GM19328 (cell line): ENCODE measurements around the gene ZFP92.

Experiments
- ATAC-seq: cut with Tn5 transposase; IDR thresholded peaks from one replicate; pipeline ENCODE4 v1.9.1; 2021; ENCODE audit warnings: mild to moderate bottlenecking, moderate library complexity; ENCODE audit not compliant: unreplicated experiment

ZFP92 gene

DNA sequence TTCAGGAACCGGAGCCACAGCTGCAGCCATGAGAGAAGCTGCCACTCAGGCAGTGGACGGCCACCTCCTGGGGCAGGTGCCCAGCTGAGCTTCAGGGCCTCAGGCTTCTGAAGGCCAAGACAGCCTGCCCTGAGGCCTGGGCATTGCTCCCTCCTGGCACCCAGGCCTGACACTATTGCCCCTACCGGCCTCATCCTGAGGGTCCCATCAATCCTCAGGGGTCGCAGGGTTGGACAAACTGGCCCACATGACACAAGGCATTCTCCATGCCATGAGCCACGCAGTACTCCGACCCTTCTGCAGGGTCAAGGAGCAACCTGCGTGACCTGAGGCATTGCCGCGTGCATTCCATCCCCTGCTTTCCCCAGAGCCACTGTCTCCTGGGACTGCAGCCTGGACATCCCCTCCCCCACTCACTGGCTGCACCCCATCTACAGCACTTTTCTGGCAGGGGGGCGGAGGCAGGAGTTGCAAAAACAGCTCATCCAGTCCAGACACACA lies 3.0 kb upstream of the ZFP92 start:
- no peak for ATAC-seq

DNA sequence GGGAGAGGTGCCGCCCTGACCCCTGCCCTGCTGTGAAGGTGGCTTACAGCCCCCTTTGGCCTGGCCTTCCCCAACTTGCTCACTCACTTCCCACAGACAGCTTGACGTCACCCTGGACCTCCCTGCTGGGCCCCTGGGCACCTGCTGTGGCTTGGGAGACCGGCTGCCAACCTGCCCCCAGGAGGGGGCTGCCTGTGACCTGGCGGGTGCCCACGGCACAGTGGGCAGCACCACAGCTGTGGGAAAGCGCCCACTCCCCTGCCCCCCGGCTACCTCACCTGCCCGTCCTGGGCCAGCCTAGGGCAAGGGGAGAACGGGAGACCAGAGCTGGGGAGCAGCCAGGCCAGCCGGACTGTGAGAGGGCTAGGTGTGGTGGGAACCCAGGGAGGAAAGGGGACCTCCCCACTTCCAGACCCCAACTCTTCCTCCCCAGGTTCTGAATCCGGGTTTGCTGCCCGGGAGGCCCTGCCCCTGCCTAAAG lies 2.4 kb upstream of the ZFP92 start:
- no peak for ATAC-seq

DNA sequence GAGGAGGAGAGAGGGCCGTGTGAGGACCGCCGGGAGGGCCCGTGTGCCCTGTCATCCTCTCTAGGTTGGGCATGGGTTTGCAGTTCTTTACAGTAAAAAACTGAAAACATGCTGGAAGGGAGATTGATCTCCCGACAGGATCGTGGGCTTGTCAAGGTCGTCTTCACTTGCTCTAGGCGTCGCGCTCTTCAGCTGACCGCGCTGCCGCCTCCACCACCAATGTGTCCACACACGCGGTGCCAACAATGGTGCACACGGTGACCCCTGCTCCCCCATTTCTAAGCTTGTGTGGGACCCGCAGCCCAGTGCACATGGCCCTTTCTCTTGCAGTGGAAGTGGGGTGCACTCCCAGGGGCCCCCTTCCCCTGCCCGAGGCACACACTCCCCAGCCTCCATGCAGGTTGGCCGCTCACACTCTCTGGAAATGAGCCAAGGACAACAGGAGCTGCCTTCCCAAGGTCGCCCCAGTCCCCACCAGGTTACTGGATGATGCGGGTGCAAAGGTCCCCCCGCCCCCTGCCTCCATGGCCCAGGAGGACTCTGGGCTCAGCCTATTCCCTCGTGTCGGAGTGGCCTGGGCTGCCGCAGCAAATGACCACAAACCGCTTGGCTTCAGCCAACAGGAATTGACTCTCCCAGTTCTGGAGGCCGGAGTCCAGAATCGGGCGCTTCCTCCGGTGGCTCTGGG lies 1.7 kb upstream of the ZFP92 start:
- ATAC-seq, result no peak

DNA sequence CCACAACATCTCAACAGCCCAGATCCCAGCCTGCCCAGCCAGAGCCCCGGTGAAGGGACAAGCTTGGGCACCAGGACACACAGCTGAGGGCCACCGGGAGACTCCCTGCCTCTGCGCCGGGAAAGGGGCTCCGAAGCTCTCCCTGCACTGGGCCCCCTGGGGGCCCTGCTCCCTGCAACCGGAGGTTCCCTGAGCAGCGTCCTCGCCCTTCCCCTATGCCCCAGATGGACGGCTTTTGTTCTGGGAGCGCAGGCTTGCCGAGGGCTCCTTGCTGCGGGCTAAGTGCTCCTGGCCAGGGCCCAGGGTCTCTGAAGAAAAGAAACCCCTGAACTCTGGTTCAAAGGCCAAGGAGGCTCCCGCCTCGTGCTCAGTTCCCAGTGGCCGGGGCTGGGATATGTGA lies 899 bp upstream of the ZFP92 start:
- no peak for ATAC-seq

DNA sequence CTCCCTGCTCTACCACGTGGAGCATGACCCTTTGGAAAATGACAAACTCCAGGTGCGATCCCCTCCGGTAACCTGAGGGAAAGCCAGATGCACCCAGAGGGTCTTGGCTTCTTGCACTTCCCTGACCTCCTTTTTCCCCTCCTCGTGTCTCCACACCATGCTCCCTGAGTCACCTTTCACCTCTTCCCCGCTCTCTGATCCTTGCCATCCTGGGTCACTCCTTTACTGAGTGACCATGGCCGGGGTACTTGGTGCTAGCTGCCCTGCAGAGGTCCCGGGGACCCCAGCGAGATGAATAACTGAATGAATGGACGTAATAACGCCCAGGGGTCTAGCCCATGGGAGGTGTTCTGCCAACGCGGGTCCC lies 401 bp upstream of the ZFP92 start:
- no peak for ATAC-seq

DNA sequence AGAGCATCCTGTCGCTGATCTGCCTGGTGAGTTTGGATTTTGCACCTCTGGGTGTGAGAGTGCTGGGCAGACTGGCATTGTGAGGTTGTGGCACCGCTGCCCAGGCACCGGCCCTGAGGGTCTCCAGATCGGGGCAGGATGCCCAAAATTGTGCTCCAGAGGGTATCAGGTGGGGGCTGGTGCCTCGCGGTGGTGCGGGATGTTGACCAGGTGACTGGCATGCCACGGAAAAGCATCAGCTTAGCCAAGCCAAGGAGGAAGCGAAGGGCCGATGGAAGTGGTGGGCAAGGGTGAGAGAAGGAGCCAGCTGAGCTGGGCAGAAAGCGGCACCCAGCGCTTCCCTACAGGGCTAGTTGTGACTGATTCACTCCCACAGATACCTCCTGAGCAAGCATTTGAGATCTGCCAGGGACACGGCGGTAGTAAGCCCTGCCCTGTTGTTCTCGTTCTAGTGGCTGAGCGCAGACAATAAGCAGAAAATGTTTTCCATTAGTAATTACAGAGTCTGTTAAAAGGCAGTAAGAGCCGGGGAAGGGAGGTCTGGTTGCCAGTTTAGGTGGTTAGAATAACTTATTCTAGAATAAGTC lies 809 bp downstream of the ZFP92 start:
- no peak for ATAC-seq

DNA sequence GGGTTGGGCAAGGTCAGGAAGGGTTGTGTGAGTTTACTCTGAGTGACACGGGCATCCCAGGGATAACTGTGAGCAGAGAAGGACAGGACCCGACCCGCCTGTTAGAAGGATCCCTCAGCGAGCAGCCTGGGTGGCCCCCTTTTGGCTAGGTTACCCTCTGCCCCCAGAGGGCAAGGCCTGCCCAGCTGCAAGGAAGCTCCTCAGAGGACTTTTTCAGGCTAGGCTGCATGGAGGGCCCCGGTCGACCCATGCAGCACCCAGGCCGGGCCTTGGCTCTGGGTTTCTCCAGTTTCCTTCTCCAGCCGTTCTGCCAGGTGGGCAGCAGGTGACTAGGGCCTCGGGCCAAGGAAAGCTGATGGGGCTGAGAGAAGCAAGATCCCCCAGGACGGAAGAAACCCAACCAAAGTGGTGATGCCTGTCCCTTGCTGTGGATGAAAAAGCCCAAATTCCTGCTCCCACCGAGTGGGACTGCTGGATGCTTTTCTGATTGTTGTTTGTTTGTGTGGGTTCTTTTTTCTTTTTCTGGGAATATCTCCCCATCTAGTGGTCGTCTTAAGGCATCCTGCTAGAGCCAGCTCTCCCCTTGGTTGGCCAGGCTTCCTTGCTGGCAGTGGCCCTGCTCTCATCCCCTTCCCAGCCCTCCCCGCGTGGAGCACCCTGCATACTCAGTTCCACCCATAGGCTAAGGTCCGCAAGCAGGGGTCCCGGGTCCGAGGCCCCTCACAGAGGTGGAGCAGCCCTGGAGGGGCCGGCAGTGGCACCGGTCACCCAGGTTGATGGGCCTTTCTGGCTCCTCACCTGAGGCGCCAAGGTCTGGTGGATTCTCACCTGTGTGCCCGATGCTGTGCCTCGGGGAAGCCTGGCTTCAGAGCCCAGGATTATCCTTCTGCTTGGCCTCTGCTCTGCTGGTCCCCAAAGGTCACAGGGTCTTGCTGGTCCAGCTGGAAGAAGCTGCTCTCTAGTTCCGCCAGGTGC lies 1.8 kb downstream of the ZFP92 start:
- no peak for ATAC-seq

DNA sequence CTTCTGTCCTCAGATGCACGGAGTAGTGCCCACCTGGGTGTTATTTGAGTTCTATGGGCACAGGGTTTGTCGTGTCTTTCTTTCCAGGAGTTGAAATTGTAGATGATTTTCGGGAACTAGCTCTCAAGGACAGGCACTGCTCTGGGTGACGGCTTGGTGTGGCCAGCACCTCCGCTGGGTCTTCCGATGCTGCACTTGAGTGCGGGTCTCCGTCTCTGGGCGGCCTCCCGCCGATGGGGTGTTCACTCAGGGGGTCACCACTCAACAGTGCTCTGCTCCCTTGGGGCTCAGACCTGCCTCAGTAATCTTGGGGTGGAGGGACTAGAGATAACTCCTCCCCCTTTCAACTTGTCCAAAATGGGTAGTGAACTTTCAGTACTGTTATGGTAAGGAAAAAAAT lies 2.5 kb downstream of the ZFP92 start:
- no peak for ATAC-seq

DNA sequence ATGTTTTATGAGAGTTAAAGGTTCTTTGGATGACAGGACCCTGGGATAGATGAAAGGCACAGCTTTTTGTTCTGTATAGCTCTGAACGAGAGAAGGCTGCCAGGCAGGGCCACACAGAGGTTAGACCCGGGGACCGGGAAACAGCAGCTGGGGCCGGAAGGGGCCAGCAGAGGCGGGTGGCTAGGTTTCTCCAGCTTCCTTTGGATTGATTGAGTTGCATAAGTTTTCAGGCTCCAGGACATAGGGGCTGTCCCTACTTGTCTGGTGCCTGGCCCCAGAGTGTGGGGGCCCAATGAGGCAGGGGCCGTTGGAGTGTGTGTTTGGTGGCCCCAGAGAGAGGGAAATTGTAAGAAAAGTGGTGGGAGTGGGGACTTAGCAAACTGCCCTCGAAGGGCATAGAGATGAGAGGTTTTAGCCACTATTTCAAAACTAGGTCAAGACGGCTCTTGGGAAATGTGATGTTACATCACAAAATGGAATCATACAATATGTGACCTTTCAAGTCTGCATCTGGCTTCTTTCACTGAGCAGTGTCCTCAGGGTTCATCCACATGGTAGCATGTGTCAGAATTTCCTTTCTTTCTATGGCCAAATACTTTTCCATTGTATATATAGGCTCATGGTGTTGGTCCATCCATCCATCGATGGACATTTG lies 3.7 kb downstream of the ZFP92 start:
- no peak for ATAC-seq

DNA sequence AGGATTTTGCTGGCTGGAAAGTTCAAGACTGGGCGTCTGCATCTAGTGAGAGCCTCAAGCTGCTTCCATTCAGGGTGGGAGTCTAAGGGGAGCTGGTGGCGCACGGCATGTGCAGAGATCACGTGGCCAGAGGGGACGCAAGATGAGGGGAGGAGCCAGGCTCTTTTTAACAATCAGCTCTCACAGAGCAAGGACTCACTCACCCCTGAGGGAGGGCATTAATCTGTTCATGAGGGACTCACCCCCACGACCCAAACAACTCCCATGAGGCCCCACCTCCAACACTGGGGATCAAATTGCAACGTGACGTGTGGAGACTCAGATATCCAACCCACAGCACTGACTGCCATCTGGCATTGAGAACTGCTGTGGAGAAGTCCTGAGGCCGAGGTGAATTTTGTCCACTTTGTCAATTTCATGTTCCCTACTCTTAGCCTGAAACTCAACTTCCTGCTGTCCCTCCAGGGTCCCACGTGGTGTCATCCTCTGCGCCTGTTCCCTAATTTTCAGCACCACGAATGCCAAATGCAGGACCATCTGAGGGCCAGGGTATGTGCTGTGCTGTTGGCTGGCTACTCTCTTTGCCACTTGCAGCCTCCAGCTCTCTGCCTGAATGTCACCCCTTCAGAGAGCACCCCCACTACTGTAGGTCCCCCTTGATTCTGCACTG lies 5.6 kb downstream of the ZFP92 start:
- ATAC-seq, result no peak

DNA sequence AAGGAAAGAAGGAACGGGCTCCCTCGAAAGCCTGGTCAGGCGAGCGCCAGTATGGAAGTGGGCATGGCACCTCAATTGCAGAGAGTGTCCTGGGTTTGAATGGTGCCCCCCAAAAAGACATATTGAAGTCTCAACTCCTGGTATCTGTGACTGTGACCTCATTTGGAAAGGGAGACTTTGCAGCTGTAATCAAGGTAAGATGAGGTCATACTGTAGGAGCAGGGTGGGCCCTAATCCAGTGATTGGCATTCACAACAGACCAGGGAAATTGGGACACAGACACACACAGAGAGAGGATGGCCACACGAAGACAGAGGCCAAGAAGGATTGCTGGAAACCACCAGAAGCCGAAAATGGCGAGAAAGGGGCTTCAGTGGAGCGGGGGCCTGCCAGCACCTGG lies 6.4 kb downstream of the ZFP92 start:
- no peak for ATAC-seq

DNA sequence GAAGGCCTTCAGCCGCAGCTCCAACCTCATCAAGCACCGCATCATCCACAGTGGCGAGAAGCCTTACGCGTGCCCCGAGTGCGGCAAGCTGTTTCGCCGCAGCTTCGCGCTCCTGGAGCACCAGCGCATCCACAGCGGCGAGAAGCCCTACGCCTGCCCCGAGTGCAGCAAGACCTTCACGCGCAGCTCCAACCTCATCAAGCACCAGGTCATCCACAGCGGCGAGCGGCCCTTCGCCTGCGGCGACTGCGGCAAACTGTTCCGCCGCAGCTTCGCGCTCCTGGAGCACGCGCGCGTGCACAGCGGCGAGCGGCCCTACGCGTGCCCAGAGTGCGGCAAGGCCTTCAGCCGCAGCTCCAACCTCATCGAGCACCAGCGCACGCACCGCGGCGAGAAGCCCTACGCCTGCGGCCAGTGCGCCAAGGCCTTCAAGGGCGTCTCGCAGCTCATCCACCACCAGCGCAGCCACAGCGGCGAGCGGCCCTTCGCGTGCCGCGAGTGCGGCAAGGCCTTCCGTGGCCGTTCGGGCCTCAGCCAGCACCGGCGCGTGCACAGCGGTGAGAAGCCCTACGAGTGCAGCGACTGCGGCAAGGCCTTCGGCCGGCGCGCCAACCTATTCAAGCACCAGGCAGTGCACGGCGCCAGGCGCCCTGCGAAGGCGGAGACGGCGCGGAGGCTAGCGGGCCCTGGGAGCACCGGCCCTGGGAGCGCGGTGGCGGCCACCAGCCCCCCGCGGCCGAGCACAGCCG lies 9.8 kb downstream of the ZFP92 start:
- ATAC-seq, result no peak

DNA sequence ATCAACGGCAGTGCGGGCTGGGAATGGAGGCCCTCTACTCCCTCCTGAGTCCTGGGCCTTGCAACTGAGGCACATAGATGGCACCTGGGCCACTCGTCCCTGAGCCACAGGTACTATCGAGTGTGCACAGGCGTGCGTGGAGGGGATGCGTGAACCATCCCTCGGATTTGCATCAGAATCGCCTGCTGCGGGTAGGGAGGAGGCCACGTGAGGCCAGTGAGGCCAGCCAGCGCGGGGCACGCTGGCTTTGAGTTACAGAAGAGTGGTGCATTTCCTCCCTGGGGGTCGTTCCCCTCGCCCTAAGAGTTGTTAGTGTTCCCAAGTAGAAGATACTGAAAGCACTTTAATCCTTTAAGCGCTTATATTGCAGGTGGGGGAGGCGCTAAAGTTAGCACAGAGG lies 10.6 kb downstream of the ZFP92 start:
- ATAC-seq, result no peak

DNA sequence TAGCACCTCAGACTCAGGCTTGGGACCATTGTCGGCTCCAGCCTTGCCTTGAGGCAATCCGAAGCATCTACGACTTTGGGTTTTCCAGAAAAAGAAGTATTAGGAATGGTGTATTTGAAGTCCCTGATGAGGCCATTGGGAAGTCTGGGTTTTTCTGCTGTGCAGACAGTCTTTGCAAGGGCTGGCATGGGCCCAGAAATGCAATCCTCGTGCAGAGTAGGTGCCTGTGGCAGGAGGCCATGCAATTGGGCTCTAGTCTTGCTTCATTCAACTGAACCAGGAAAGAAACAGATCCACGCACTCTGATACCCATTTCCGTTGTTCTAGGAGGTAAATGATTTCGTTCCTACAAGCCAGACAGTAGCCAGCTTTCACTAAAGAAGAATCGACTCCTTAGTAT lies 12.4 kb downstream of the ZFP92 start:
- no peak for ATAC-seq

DNA sequence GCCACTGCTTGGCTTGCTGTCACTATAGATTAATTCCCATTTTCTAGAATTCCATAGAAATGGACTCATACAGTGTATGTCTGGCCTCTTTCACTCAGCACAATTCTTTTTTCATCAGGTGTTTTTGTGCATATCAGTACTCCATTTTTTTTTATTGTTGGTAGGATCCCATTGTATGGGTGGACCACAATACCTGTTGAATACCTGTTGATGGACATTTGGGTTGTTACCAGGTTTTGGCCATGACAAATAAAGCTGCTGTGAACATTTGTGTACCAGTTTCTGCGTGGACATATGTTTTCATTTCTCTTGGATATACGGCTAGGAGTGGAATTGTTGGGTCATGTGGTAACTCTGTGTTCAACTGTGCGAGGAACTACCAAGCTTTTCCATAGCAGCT lies 14.9 kb downstream of the ZFP92 start:
- no peak for ATAC-seq

DNA sequence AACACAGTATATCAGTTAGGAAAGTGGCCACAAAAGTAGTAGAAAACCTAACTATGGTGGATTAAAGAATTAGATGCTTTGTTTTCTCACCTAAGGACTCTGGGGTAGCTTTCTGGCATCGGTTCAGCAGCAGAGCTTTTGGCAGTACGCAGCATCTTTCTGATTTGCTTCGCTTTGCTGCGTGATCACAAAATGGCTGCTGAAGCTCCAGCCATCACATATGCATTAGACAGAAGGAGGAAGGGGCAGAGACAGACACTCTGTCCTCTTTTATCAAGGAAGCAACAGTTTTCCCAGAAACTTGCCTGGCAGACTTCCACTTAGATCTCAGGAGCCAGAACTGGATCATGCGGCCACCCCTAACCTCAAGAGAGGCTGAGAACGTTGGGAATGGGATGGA lies 19.5 kb downstream of the ZFP92 start:
- ATAC-seq, result no peak

DNA sequence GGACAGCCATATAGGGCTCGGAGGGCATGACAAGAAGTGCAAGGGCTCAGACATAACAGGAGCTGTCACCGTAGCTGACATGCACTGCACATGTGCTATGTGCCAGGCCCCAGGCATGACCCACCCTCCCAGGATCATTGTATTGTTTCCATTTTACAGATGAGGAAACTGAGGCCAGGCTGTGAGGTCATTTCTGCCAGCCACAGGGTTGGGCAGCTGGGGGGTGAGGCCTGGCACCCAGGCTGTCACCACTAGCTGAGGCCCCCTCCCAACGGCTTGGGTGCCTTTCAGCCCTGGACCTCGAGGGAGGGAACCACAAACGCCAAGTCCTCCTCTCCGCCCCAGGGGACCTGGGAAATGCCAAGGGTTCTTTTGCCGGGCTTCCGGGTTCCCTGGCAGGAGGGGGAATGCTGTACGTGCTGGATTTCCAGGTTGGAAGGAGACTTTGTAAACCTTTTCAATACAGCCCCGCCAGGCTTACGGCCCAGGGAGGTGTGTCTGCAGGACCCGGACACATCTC lies 21.9 kb downstream of the ZFP92 start:
- ATAC-seq, result no peak

DNA sequence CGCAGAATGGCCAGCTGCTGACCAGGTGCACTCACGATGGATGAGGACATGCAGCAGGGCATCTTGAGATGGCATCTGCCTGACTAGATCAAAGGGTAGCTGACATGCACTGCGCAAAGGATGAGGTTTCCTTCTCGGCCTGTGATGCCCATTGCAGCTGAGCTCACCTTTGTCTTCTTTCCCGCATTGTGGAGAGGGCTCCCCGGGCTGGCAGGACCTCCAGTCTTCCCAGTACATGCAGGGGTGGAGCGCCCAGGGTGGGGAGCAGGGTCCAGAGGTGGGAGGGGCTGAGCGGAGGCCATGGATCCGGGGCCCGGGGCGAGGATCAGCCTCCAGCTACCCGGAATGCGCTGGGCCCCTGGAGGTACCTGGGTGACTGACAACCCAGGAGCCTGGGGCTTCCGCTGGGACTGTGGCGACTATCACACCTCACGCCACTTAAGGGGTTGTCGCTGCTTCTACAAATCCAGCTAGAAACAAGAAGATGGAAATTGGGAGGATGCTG lies 22.6 kb downstream of the ZFP92 start:
- ATAC-seq, result no peak

DNA sequence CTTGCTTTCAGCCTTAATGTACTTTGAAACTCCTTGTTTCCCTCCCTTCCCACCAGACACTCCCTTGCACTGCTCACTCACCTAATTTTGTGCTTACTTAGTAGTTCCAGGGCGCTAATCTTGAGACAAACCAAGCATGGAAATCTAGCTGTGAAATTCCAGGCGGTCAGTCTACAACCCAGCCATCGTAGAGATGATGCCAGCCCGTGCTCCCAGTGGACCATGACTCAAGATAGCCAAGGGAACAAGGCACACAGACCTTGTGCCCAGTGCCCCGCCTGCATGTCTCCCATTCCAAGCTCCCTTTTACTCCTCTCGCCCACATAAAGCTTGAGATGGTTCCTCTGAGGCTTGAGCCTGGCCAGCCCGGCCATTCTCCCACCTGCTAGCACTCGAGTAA lies 23.5 kb downstream of the ZFP92 start:
- no peak for ATAC-seq
